Activated CD4-positive, alpha-beta T cell treated with anti-CD3 and anti-CD28 coated beads for 1 hour (primary cell): ENCODE results near the gene SMIM36.
"Not testable (repeated sequence)": the region's sequence is repeated elsewhere in the genome, so short reads cannot be mapped to it uniquely, and the experiment has no call there.

Source experiments
- DNase-seq: peaks from one replicate; pipeline ENCODE4 v3.0.0-alpha.2; 2020

SMIM36 gene

GRCh38 chr17:55410722-55411462, 100.4 kb downstream of the SMIM36 start:
- no peak for DNase-seq

- DNase-seq, result no peak
Measured at GRCh38 chr17:55409030-55409800, 102.0 kb downstream of the SMIM36 start.

GRCh38 chr17:55407641-55408566, 103.3 kb downstream of the SMIM36 start:
- no peak for DNase-seq

GRCh38 chr17:55405600-55405999, 105.7 kb downstream of the SMIM36 start:
- no peak for DNase-seq

GRCh38 chr17:55404197-55404596, 107.1 kb downstream of the SMIM36 start:
- not testable (repeated sequence) for DNase-seq

- DNase-seq, result no peak
Measured at GRCh38 chr17:55402374-55402773, 108.9 kb downstream of the SMIM36 start.
